Hematopoietic multipotent progenitor cell treated with erythropoietin and hydrocortisone succinate and interleukin-3 and kit ligand, for 8 days (in vitro differentiated cells): Measurements from ENCODE around the gene ANKFN1.

Experiments
- DNase-seq: peaks from one replicate; pipeline ENCODE4 v3.0.0-alpha.2; 2015

The ANKFN1 gene

GRCh38 chr17:56148333-56148732 is 4.9 kb upstream of the ANKFN1 start:
- DNase-seq = no peak

GRCh38 chr17:56149266-56150036 is 3.8 kb upstream of the ANKFN1 start:
- no peak for DNase-seq

- DNase-seq = no peak
Observed at GRCh38 chr17:56150649-56151048, 2.6 kb upstream of the ANKFN1 start.

GRCh38 chr17:56157845-56158244 is 4.6 kb downstream of the ANKFN1 start:
- DNase-seq = no peak

- DNase-seq = no peak
Observed at GRCh38 chr17:56158344-56158743, 5.1 kb downstream of the ANKFN1 start.

GRCh38 chr17:56158915-56159825 is 5.9 kb downstream of the ANKFN1 start:
- DNase-seq = no peak

- DNase-seq = no peak
Observed at GRCh38 chr17:56159826-56160380, 6.6 kb downstream of the ANKFN1 start.

- no peak for DNase-seq
Observed at GRCh38 chr17:56160422-56160821, 7.1 kb downstream of the ANKFN1 start.

- DNase-seq = no peak
Observed at GRCh38 chr17:56165072-56165641, 11.9 kb downstream of the ANKFN1 start.

GRCh38 chr17:56167491-56167890 is 14.2 kb downstream of the ANKFN1 start:
- no peak for DNase-seq

- DNase-seq = no peak
Observed at GRCh38 chr17:56169621-56170020, 16.3 kb downstream of the ANKFN1 start.

- no peak for DNase-seq
Observed at GRCh38 chr17:56171186-56171959, 18.1 kb downstream of the ANKFN1 start.

GRCh38 chr17:56172517-56172982 is 19.3 kb downstream of the ANKFN1 start:
- no peak for DNase-seq

- no peak for DNase-seq
Observed at GRCh38 chr17:56173026-56173425, 19.8 kb downstream of the ANKFN1 start.

- no peak for DNase-seq
Observed at GRCh38 chr17:56173958-56174835, 20.9 kb downstream of the ANKFN1 start.

- DNase-seq = no peak
Observed at GRCh38 chr17:56175299-56175955, 22.2 kb downstream of the ANKFN1 start.

GRCh38 chr17:56176091-56176490 is 22.8 kb downstream of the ANKFN1 start:
- DNase-seq = no peak

- DNase-seq = no peak
Observed at GRCh38 chr17:56177361-56177760, 24.1 kb downstream of the ANKFN1 start.

- DNase-seq = no peak
Observed at GRCh38 chr17:56178203-56178602, 24.9 kb downstream of the ANKFN1 start.

GRCh38 chr17:56182081-56182480 is 28.8 kb downstream of the ANKFN1 start:
- no peak for DNase-seq

GRCh38 chr17:56184650-56185049 is 31.4 kb downstream of the ANKFN1 start:
- no peak for DNase-seq
